HG03460 (cell line): Measurements from ENCODE around the gene PCP4.
"Not testable (repeated sequence)": the region's sequence is repeated elsewhere in the genome, so short reads cannot be mapped to it uniquely, and the experiment has no call there.

ENCODE experiments used
- ATAC-seq: cut with Tn5 transposase; IDR thresholded peaks from one replicate; pipeline ENCODE4 v1.9.1; 2021; ENCODE audit not compliant: unreplicated experiment

Gene PCP4

GRCh38 chr21:39863111-39863510, 4.1 kb upstream of the PCP4 start:
- no peak for ATAC-seq

- ATAC-seq = no peak
Measured at GRCh38 chr21:39866093-39866492, 1.1 kb upstream of the PCP4 start.

- ATAC-seq = no peak
Measured at GRCh38 chr21:39869141-39869818, 2.0 kb downstream of the PCP4 start.

GRCh38 chr21:39873687-39874086, 6.4 kb downstream of the PCP4 start:
- ATAC-seq = no peak

GRCh38 chr21:39874206-39874605, 7.0 kb downstream of the PCP4 start:
- ATAC-seq = no peak

GRCh38 chr21:39874759-39875158, 7.5 kb downstream of the PCP4 start:
- no peak for ATAC-seq

- no peak for ATAC-seq
Measured at GRCh38 chr21:39881661-39882060, 14.4 kb downstream of the PCP4 start.

- no peak for ATAC-seq
Measured at GRCh38 chr21:39882151-39882838, 15.1 kb downstream of the PCP4 start.

- ATAC-seq = no peak
Measured at GRCh38 chr21:39882839-39883195, 15.6 kb downstream of the PCP4 start.

GRCh38 chr21:39885119-39885848, 18.0 kb downstream of the PCP4 start:
- no peak for ATAC-seq

GRCh38 chr21:39888848-39889247, 21.6 kb downstream of the PCP4 start:
- no peak for ATAC-seq

GRCh38 chr21:39891111-39891510, 23.9 kb downstream of the PCP4 start:
- no peak for ATAC-seq

GRCh38 chr21:39891863-39892262, 24.6 kb downstream of the PCP4 start:
- ATAC-seq = not testable (repeated sequence)

- no peak for ATAC-seq
Measured at GRCh38 chr21:39900491-39900890, 33.3 kb downstream of the PCP4 start.

- ATAC-seq = no peak
Measured at GRCh38 chr21:39900911-39901310, 33.7 kb downstream of the PCP4 start.

- ATAC-seq = no peak
Measured at GRCh38 chr21:39902986-39903385, 35.7 kb downstream of the PCP4 start.

GRCh38 chr21:39904457-39904856, 37.2 kb downstream of the PCP4 start:
- no peak for ATAC-seq

GRCh38 chr21:39908265-39908923, 41.2 kb downstream of the PCP4 start:
- no peak for ATAC-seq

- no peak for ATAC-seq
Measured at GRCh38 chr21:39911286-39912199, 44.3 kb downstream of the PCP4 start.

- ATAC-seq = no peak
Measured at GRCh38 chr21:39913706-39914305, 46.6 kb downstream of the PCP4 start.
